ENCODE data around the gene LMCD1.

Gene LMCD1

DNA sequence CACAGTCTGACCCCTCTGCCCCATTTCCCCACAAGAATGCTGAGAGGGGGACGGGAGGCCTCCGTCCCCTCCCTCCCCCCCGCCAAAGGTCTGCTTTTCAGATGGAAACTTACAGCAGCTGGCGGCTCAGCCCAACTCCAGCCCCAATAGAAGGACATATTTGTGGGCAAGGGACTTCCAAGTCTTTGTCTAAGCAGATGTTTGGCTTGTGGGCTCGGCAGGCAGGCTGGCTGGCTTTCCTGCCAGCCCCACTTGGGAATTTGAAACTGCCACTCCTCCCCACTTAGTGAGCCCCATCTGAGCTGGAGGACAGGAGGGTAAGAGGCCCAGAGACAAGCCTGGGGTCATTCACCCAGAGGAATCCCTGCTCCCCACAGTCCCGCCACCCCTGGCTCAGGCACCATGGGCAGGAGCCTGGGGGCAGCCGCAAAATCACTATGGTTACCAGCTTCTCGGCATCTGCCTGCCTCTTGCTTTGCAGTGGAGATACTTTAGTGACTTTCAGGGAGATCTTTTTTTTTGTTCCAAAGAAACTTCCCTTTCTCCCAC is 53.6 kb downstream of the LMCD1 start:
- Histone ChIP-seq H3K4me3 (ENCODE audit: insufficient read depth, low read length, poor library complexity, severe bottlenecking) (no peak overlapping the region), H3K27me3 (ENCODE audit: low read length) (no peaks in the 10 kb centered on the region), H3K9me3 (ENCODE audit: insufficient read depth, low read length) (no peaks in the 10 kb centered on the region), H3K27ac (ENCODE audit: low read depth, low read length) (no peak overlapping the region), H3K9ac (ENCODE audit: low read length) (no peak overlapping the region), H3K4me2 (ENCODE audit: low read depth, low read length, poor library complexity, severe bottlenecking) (no peak overlapping the region), H3K79me2 (ENCODE audit: insufficient read depth, low read length) (no peaks in the 10 kb centered on the region), H2AFZ (ENCODE audit: low read depth, low read length, severe bottlenecking) (no peak overlapping the region), H4K20me1 (ENCODE audit: low read depth, low read length) (no peaks in the 10 kb centered on the region), H3F3A (ENCODE audit: insufficient read depth) (no peaks in the 10 kb centered on the region), H3K36me3 (ENCODE audit: low read length) (no peaks in the 10 kb centered on the region), H3K9me2 (replicated peaks; ENCODE audit: insufficient read depth, low read length) (no peaks in the 10 kb centered on the region)
- no peak for TF ChIP-seq EZH2phosphoT487 (conservative IDR thresholded peaks at IDR 0.05; ENCODE audit: low read length)
- TF ChIP-seq, protein P1, sequence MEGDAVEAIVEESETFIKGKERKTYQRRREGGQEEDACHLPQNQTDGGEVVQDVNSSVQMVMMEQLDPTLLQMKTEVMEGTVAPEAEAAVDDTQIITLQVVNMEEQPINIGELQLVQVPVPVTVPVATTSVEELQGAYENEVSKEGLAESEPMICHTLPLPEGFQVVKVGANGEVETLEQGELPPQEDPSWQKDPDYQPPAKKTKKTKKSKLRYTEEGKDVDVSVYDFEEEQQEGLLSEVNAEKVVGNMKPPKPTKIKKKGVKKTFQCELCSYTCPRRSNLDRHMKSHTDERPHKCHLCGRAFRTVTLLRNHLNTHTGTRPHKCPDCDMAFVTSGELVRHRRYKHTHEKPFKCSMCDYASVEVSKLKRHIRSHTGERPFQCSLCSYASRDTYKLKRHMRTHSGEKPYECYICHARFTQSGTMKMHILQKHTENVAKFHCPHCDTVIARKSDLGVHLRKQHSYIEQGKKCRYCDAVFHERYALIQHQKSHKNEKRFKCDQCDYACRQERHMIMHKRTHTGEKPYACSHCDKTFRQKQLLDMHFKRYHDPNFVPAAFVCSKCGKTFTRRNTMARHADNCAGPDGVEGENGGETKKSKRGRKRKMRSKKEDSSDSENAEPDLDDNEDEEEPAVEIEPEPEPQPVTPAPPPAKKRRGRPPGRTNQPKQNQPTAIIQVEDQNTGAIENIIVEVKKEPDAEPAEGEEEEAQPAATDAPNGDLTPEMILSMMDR (IDR thresholded peaks at IDR 0.05; ENCODE audit: insufficient read depth, low read length, poor library complexity, severe bottlenecking): no peak

DNA sequence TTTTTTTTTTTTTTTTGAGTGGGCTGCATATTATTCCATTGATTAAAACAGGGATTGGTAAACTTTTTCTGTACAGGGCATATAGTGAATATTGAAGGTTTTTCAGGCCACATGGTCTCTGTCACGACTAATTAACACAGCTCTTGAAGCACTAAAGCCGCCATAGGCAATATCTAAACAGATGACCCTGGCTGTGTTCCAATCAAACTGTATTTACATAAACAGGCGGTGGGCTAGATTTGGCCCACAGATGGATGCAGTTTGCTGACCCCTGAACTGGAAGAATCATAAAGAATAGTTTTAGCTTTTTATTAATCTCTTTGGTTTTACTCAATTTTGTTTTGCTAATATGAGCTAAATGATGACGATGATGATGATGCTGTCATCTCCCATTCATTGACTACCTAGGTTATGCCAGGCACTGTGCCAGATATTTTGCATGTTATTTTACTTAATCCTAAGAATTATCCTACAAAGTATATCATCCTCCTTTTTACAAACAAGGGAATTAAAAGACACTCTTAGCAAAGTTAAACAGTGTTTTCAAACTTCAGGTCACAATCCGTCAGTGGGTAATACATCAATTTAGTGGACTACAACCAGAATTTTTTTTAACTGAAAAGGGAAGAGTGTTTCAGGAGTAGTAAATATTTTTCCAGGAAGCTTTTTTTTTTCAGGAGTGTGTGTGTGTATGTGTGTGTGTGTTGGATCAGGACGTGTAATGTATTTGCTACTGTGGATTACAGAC is 54.3 kb downstream of the LMCD1 start:
- no peaks in the 10 kb centered on the region for H3K36me3 ChIP-seq (ENCODE audit: low read length)
- no peak overlapping the region for H3K27ac ChIP-seq (ENCODE audit: low read depth, low read length)
- H3K4me3 ChIP-seq (ENCODE audit: insufficient read depth, low read length, poor library complexity, severe bottlenecking): no peak overlapping the region
- H3K27me3 ChIP-seq (ENCODE audit: low read length): no peaks in the 10 kb centered on the region
- H3K4me2 ChIP-seq (ENCODE audit: low read depth, low read length, poor library complexity, severe bottlenecking): no peak overlapping the region
- no peaks in the 10 kb centered on the region for H3K9me2 ChIP-seq (replicated peaks; ENCODE audit: insufficient read depth, low read length)
- H4K20me1 ChIP-seq (ENCODE audit: low read depth, low read length): no peaks in the 10 kb centered on the region
- no peaks in the 10 kb centered on the region for H3K79me2 ChIP-seq (ENCODE audit: insufficient read depth, low read length)
- H2AFZ ChIP-seq (ENCODE audit: low read depth, low read length, severe bottlenecking): no peak overlapping the region
- no peak overlapping the region for H3K9ac ChIP-seq (ENCODE audit: low read length)
- no peaks in the 10 kb centered on the region for H3F3A ChIP-seq (ENCODE audit: insufficient read depth)
- H3K9me3 ChIP-seq (ENCODE audit: insufficient read depth, low read length): no peaks in the 10 kb centered on the region
- TF ChIP-seq, protein P1 (IDR thresholded peaks at IDR 0.05; ENCODE audit: insufficient read depth, low read length, poor library complexity, severe bottlenecking): no peak

DNA sequence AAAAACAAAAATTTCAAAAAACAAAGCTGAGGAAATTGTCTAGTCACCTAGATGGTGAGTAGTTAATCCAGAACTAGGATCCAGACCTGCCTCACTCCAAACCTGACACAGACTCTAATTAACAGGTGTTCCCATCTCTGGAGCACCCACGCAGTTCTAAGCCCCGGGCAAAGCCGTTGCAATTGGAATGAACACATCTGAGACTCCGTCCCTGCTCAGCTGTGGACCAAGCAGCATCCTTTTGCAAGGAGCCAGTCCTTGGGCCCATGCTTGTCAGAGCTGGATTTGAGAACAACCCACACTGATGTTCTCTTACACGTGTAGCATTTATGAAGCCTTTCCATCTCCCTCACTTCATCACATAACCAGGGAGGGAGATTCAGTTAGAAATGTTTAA is 54.8 kb downstream of the LMCD1 start:
- no peaks in the 10 kb centered on the region for H3K9me2 ChIP-seq (replicated peaks; ENCODE audit: insufficient read depth, low read length)
- H3K4me2 ChIP-seq (ENCODE audit: low read depth, low read length, poor library complexity, severe bottlenecking): no peak overlapping the region

More for the DNA sequence above, 54.8 kb downstream of the LMCD1 start:
- no peak overlapping the region for H2AFZ ChIP-seq (ENCODE audit: low read depth, low read length, severe bottlenecking)
- H3K27ac ChIP-seq (ENCODE audit: low read depth, low read length): no peak overlapping the region
- no peak overlapping the region for H3K9ac ChIP-seq (ENCODE audit: low read length)
- H3F3A ChIP-seq (ENCODE audit: insufficient read depth): no peaks in the 10 kb centered on the region
- H4K20me1 ChIP-seq (ENCODE audit: low read depth, low read length): no peaks in the 10 kb centered on the region
- no peak for TF ChIP-seq EZH2phosphoT487 (conservative IDR thresholded peaks at IDR 0.05; ENCODE audit: low read length)
- TF ChIP-seq, protein P1 (IDR thresholded peaks at IDR 0.05; ENCODE audit: insufficient read depth, low read length, poor library complexity, severe bottlenecking): no peak
- H3K9me3 ChIP-seq (ENCODE audit: insufficient read depth, low read length): no peaks in the 10 kb centered on the region
- H3K79me2 ChIP-seq (ENCODE audit: insufficient read depth, low read length): no peaks in the 10 kb centered on the region
- H3K27me3 ChIP-seq (ENCODE audit: low read length): no peaks in the 10 kb centered on the region
- H3K4me3 ChIP-seq (ENCODE audit: insufficient read depth, low read length, poor library complexity, severe bottlenecking): no peak overlapping the region
- no peaks in the 10 kb centered on the region for H3K36me3 ChIP-seq (ENCODE audit: low read length)
